ENCODE measurements around the gene DHRSX.

The DHRSX gene

GRCh38 chrX:2516623-2517022 lies 15.8 kb upstream of the DHRSX start:
- in situ Hi-C loops (cut with HindIII; ENCODE audit: low pct_ligation_motif_present, low sequenced_read_pairs) = no loop called here
- no peak for TF ChIP-seq CTCF (IDR thresholded peaks at IDR 0.05; ENCODE audit: low read depth, low read length, missing control alignments)
- no peak overlapping the region for H3K4me3 ChIP-seq (ENCODE audit: low read depth, low read length)
- DNase-seq = no peak
- no peaks in the 10 kb centered on the region for H3K36me3 ChIP-seq (replicated peaks)
- no peaks in the 10 kb centered on the region for H3K27me3 ChIP-seq (replicated peaks)
- no peak overlapping the region for H3K27ac ChIP-seq

GRCh38 chrX:2514131-2514530 lies 13.4 kb upstream of the DHRSX start:
- no peak overlapping the region for H3K4me3 ChIP-seq (ENCODE audit: low read depth, low read length)
- no peaks in the 10 kb centered on the region for H3K27me3 ChIP-seq (replicated peaks)
- in situ Hi-C loops (cut with HindIII; ENCODE audit: low pct_ligation_motif_present, low sequenced_read_pairs) = no loop called here
- H3K36me3 ChIP-seq (replicated peaks) = no peaks in the 10 kb centered on the region
- no peak for DNase-seq
- H3K27ac ChIP-seq = no peak overlapping the region
- no peak for TF ChIP-seq CTCF (IDR thresholded peaks at IDR 0.05; ENCODE audit: low read depth, low read length, missing control alignments)

DNA sequence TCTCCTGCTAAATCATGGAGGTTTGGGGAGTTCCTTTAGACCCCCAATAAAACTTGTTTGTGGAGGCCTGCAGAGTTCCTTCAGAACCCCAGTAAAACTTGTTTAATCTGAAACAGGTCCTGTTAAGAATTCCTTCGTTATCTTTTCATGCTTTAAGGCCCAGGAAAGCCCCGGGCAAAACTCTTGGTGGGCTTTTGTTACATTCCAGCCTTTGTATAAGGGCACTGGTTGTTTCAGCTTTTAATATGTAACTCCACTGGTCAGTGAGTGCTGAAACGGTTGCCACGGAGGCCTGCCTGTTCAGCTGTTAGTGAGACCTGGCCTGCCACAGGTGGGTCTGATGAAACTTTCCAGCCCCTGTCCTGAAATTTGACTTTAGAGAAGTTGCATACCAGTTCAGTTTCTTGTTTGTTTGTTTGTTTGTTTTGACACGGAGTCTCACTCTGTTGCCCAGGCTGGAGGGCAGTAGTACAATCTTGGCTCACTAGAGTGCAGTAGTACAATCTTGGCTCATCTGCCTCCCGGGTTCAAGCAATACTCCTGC lies 12.4 kb upstream of the DHRSX start:
- TF ChIP-seq CTCF (IDR thresholded peaks at IDR 0.05; ENCODE audit: low read depth, low read length, missing control alignments) = no peak
- Histone ChIP-seq H3K27me3 (replicated peaks) (no peaks in the 10 kb centered on the region), H3K4me3 (ENCODE audit: low read depth, low read length) (no peak overlapping the region), H3K27ac (no peak overlapping the region), H3K36me3 (replicated peaks) (no peaks in the 10 kb centered on the region)
- in situ Hi-C loops (cut with HindIII; ENCODE audit: low pct_ligation_motif_present, low sequenced_read_pairs) = no loop called here
- DNase-seq = no peak

DNA sequence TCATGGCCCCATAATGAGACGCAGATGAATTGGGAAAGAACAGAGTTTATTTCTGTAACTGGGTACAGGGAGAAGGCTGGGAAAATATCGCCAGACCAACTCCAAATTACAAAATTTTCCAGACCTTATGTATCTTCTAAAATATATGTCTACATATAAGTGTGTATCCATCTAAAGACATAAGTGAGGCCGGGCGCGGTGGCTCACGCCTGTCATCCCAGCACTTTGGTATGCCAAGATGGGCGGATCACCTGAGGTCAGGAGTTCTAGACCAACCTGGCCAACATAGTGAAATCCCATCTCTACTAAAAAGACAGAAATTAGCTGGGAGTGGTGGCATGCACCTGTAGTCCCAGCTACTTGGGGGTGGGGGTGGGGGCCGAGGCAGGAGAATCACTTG lies 11.7 kb upstream of the DHRSX start:
- no peak for TF ChIP-seq CTCF (IDR thresholded peaks at IDR 0.05; ENCODE audit: low read depth, low read length, missing control alignments)

DNA sequence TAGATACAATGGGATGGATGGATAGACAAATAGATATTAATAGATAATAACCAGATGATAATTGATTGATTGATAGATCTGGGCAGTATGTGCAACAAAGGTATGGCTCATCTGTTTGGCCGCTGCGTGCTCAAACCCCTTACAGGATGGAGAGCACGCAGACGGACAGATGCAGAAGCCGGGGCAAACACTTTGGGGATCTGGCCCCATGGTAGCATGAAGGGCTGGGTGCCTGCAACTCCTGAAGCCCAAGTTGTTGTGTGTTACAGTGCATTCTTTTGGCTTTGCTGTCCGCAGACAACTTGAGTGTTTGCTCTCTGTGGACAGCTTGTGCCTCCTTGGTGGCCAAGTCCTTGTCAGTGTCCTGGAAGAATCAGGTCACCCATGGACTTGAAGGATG lies 10.6 kb upstream of the DHRSX start:
- no peak overlapping the region for H3K4me3 ChIP-seq (ENCODE audit: low read depth, low read length)
- no peaks in the 10 kb centered on the region for H3K36me3 ChIP-seq (replicated peaks)
- in situ Hi-C loops (cut with HindIII; ENCODE audit: low pct_ligation_motif_present, low sequenced_read_pairs) = no loop called here
- no peaks in the 10 kb centered on the region for H3K27me3 ChIP-seq (replicated peaks)
- DNase-seq = no peak
- TF ChIP-seq CTCF (IDR thresholded peaks at IDR 0.05; ENCODE audit: low read depth, low read length, missing control alignments) = no peak
- H3K27ac ChIP-seq = no peak overlapping the region

More for the DNA sequence above, 11.7 kb upstream of the DHRSX start:
- no peaks in the 10 kb centered on the region for H3K27me3 ChIP-seq (replicated peaks)
- in situ Hi-C loops (cut with HindIII; ENCODE audit: low pct_ligation_motif_present, low sequenced_read_pairs) = no loop called here
- no peak overlapping the region for H3K4me3 ChIP-seq (ENCODE audit: low read depth, low read length)
- no peak overlapping the region for H3K27ac ChIP-seq
- no peak for DNase-seq
- no peaks in the 10 kb centered on the region for H3K36me3 ChIP-seq (replicated peaks)

GRCh38 chrX:2508648-2509335 lies 8.0 kb upstream of the DHRSX start:
- Histone ChIP-seq H3K27ac (no peak overlapping the region), H3K4me3 (ENCODE audit: low read depth, low read length) (no peak overlapping the region), H3K36me3 (replicated peaks) (no peaks in the 10 kb centered on the region), H3K27me3 (replicated peaks) (no peaks in the 10 kb centered on the region)
- DNase-seq = no peak
- TF ChIP-seq CTCF (IDR thresholded peaks at IDR 0.05; ENCODE audit: low read depth, low read length, missing control alignments) = no peak
- in situ Hi-C loops (cut with HindIII; ENCODE audit: low pct_ligation_motif_present, low sequenced_read_pairs) = no loop called here

Measured in brain microvascular endothelial cell (primary cell).